Natural killer cell (primary cell): ENCODE measurements around the gene PHLDB2. TPM values are rescaled to one million over a fixed set of nuclear protein-coding genes. Genes with fewer than 3 reads are reported as not detected.

Experiments
- ATAC-seq, 3 donors: fragments of 150-1000 bp in 2 of 3; fragments of 200-7000 bp in 1 of 3; cut with Tn5 transposase; 1 replicate in 1 of 3; 2 replicates in 2 of 3; pipeline ENCODE4 v1.10.0; 2021; ENCODE audit warnings: mild to moderate bottlenecking in 2 of 3, moderate library complexity in 2 of 3
- DNase-seq, 2 donors: peaks; one replicate each; pipeline versions ENCODE4 v3.0.0 to v3.0.0-alpha.2; 2013 to 2021; ENCODE audit warnings: mixed read lengths in 1 of 2
- H3K27ac ChIP-seq: one replicate; pipeline ENCODE4 v1.5.1; 2013; ENCODE audit warnings: mild to moderate bottlenecking, low read length
- H3K27me3 ChIP-seq: one replicate; pipeline ENCODE4 v1.6.1; 2013; ENCODE audit warnings: low read length; ENCODE audit not compliant: control insufficient read depth, insufficient read depth
- H3K36me3 ChIP-seq: one replicate; pipeline ENCODE4 v1.6.1; 2013; ENCODE audit warnings: low read length; ENCODE audit not compliant: control insufficient read depth, insufficient read depth
- H3K4me1 ChIP-seq: one replicate; pipeline ENCODE4 v1.6.1; 2013; ENCODE audit warnings: low read length; ENCODE audit not compliant: control insufficient read depth, insufficient read depth
- H3K4me3 ChIP-seq: one replicate; pipeline ENCODE4 v1.5.1; 2013; ENCODE audit warnings: low read length
- H3K9me3 ChIP-seq: one replicate; pipeline ENCODE4 v1.6.1; 2013; ENCODE audit warnings: low read length; ENCODE audit not compliant: control insufficient read depth, insufficient read depth
- H3K27ac Mint-ChIP-seq, 2 donors: one replicate each; pipeline ENCODE4 v1.8.0; 2022; ENCODE audit warnings: mild to moderate bottlenecking in 2 of 2, mixed read lengths in 2 of 2, moderate library complexity in 1 of 2
- H3K27me3 Mint-ChIP-seq, 2 donors: one replicate each; pipeline ENCODE4 v1.8.0; 2022; ENCODE audit warnings: low read depth in 2 of 2, mixed read lengths in 2 of 2
- H3K36me3 Mint-ChIP-seq: one replicate; pipeline ENCODE4 v1.8.0; 2022; ENCODE audit warnings: mixed read lengths
- H3K4me1 Mint-ChIP-seq, 2 donors: one replicate each; pipeline ENCODE4 v1.8.0; 2022; ENCODE audit warnings: mixed read lengths in 2 of 2
- H3K4me3 Mint-ChIP-seq: one replicate; pipeline ENCODE4 v1.8.0; 2022; ENCODE audit warnings: mild to moderate bottlenecking, moderate library complexity, mixed read lengths
- H3K9me3 Mint-ChIP-seq, 2 donors: one replicate each; pipeline ENCODE4 v1.8.0; 2022; ENCODE audit warnings: mixed read lengths in 2 of 2
- CTCF ChIP-seq: fragments of 200-600 bp; IDR thresholded peaks from one replicate; pipeline ENCODE4 v1.8.0; 2022; ENCODE audit warnings: antibody characterized with exemption
- WGBS: methylation state at CpG from one replicate; pipeline ENCODE4 v1.1.7; 2013; ENCODE audit warnings: missing lambda C conversion rate; ENCODE audit not compliant: insufficient coverage; 5-methylcytosine and 5-hydroxymethylcytosine counted together
- intact Hi-C: fragments of 100-400 bp; cut with micrococcal nuclease; formaldehyde crosslinking; loops from one replicate; pipeline ENCODE4 v1.14.2; 2022
- total RNA-seq, 4 donors: library from RNA; stranded (reverse); fragments of 120-200 nt in 1 of 4; gene quantifications; one replicate each; pipeline versions ENCODE4 v1.2.3 to v1.2.4, GENCODE V29; 2013 to 2022

The PHLDB2 gene
- total RNA-seq, 3 donors from 2014 or later (not counting 1 experiment from before 2014, with no cell fraction given): 63.3 to 93.4 (median 64.0) TPM

DNA sequence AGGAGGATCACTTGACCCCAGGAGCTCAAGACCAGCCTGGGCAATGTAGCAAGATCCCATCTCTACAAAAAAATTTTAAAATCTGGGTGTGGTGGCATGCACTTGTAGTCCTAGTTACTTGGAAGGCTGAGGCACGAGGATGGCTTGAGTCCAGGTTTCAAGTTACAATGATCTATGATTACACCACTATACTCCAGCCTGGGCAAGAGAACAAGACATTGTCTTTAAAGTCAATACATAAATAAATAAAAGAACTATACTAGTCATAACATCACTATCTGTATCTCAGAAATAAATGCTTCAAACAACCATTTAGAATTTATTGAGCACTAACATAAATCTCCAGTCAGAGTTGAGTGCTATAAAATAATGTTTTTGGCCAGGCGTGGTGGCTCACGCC, 8.5 kb upstream of the PHLDB2 start:
- Histone ChIP-seq H3K27me3 (no peaks in the 10 kb centered on the region), H3K27ac (no peak overlapping the region), H3K4me1 (peaks cover 4% of the 10 kb centered on the region), H3K36me3 (no peaks in the 10 kb centered on the region), H3K9me3 (no peaks in the 10 kb centered on the region), H3K4me3 (no peak overlapping the region)
- Mint-ChIP-seq H3K27ac (no peak overlapping the region), H3K4me1 (peaks cover 11% of the 10 kb centered on the region in 2 donors), H3K36me3 (no peaks in the 10 kb centered on the region), H3K9me3 (no peaks in the 10 kb centered on the region), H3K27me3 (peaks cover 0 to 3% of the 10 kb centered on the region in 2 donors), H3K4me3 (no peak overlapping the region)
- DNase-seq: no peak
- no peak for TF ChIP-seq CTCF
- no peak for ATAC-seq
- WGBS: 91% methylated on average over 3 of the region's 3 CpGs
- intact Hi-C loops: no loop called here

- Histone ChIP-seq H3K36me3 (no peaks in the 10 kb centered on the region), H3K4me1 (peaks cover 4% of the 10 kb centered on the region), H3K4me3 (no peak overlapping the region), H3K27ac (no peak overlapping the region), H3K27me3 (no peaks in the 10 kb centered on the region), H3K9me3 (no peaks in the 10 kb centered on the region)
- DNase-seq (no peak), ATAC-seq (peak; percentile 68 to 85 (median 75))
- Mint-ChIP-seq H3K9me3 (no peaks in the 10 kb centered on the region), H3K4me1 (peaks cover 11% of the 10 kb centered on the region in 2 donors), H3K36me3 (no peaks in the 10 kb centered on the region), H3K27me3 (peaks cover 0 to 3% of the 10 kb centered on the region in 2 donors), H3K27ac (peak overlapping the region; percentile 5 to 67), H3K4me3 (no peak overlapping the region)
- intact Hi-C loops: no loop called here
- no peak for TF ChIP-seq CTCF
- WGBS: 22% methylated on average over 5 of the region's 8 CpGs
Measured at GRCh38 chr3:111851511-111851954, 7.5 kb upstream of the PHLDB2 start.

DNA sequence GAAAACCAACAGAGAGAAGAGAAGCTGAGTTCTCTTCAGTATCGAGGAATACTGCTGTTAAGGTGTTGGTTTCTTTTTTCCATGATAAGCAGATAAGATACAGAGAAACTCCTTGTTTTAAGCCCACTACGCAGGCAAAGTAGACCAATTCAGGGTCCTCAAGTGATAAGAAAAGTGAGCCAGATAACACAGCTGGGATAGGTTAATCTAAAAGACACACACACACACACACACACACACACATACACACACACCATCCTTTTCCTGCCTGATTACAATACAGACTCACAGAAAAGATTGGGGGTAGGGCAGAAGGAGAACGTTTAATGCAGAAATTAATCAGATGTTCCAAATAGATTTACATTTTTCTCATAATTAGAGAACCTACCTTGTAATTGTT, 6.5 kb upstream of the PHLDB2 start:
- H3K27me3 ChIP-seq: no peaks in the 10 kb centered on the region
- no peak for TF ChIP-seq CTCF
- H3K27ac ChIP-seq: no peak overlapping the region
- peaks cover 4% of the 10 kb centered on the region for H3K4me1 ChIP-seq
- ATAC-seq: no peak
- H3K4me1 Mint-ChIP-seq: peaks cover 11% of the 10 kb centered on the region in 2 donors
- no peak overlapping the region for H3K4me3 ChIP-seq
- H3K9me3 Mint-ChIP-seq: no peaks in the 10 kb centered on the region
- H3K27me3 Mint-ChIP-seq: peaks cover 0 to 3% of the 10 kb centered on the region in 2 donors
- WGBS: 88% methylated on average over 2 of the region's 3 CpGs
- H3K27ac Mint-ChIP-seq: no peak overlapping the region
- no peaks in the 10 kb centered on the region for H3K9me3 ChIP-seq
- intact Hi-C loops: no loop called here
- H3K4me3 Mint-ChIP-seq: no peak overlapping the region
- H3K36me3 ChIP-seq: no peaks in the 10 kb centered on the region
- peak in 1 of 2 donors; percentile 13 for DNase-seq
- no peaks in the 10 kb centered on the region for H3K36me3 Mint-ChIP-seq

DNA sequence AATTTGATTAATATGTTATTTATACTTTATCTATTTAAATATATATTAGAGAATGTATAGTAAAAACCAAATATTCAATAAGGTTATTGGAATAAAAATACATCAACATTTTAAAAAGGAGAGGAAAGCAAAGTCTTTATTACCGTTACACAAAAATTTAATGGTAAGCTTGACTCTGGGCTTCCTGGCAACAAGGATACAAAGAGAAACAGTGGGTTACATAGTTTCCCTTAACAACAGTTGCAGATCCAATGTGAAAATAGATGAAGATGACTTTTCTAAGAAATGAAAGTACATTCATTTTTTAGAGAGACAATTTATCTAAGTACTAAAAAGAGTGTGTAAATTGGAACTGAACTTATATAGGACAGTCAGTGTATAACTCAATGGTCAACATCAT, 6.0 kb upstream of the PHLDB2 start:
- no peaks in the 10 kb centered on the region for H3K36me3 ChIP-seq
- Mint-ChIP-seq H3K9me3 (no peaks in the 10 kb centered on the region), H3K27ac (no peak overlapping the region), H3K4me1 (peaks cover 11% of the 10 kb centered on the region in 2 donors), H3K4me3 (no peak overlapping the region), H3K36me3 (no peaks in the 10 kb centered on the region), H3K27me3 (peaks cover 0 to 3% of the 10 kb centered on the region in 2 donors)
- intact Hi-C loops: no loop called here
- H3K27ac ChIP-seq: no peak overlapping the region
- DNase-seq (no peak), ATAC-seq (no peak)
- 83% methylated on average over 1 of the region's 1 CpG for WGBS
- no peaks in the 10 kb centered on the region for H3K9me3 ChIP-seq
- no peaks in the 10 kb centered on the region for H3K27me3 ChIP-seq
- no peak for TF ChIP-seq CTCF
- peaks cover 4% of the 10 kb centered on the region for H3K4me1 ChIP-seq
- H3K4me3 ChIP-seq: no peak overlapping the region
